ENCODE data around the gene DGKG.

The DGKG gene

GRCh38 chr3:186171521-186171920 lies 190.5 kb downstream of the DGKG start:
- no peak for DNase-seq (ENCODE audit: low read depth)

GRCh38 chr3:186170516-186170915 lies 191.5 kb downstream of the DGKG start:
- DNase-seq (ENCODE audit: low read depth) = no peak

DNA sequence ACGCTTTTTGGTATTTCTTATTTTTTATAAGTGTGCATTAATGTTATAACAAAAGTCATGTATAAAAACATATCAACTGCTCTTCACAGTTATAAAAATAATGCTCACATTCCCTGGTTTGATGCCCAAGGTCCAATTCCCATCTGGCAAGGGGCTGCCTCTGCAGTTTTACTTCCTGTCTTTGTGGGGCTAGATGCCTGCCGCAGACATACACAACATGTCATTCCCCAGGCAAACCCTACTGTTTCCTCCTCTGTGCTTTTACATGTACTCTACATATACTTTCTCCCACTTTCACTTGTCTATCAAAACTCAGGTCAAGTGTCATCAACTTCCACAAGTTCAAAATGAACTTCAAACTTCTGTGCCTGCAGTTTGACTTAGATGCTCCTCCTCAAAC lies 192.7 kb downstream of the DGKG start:
- no peak for DNase-seq (ENCODE audit: low read depth)

DNA sequence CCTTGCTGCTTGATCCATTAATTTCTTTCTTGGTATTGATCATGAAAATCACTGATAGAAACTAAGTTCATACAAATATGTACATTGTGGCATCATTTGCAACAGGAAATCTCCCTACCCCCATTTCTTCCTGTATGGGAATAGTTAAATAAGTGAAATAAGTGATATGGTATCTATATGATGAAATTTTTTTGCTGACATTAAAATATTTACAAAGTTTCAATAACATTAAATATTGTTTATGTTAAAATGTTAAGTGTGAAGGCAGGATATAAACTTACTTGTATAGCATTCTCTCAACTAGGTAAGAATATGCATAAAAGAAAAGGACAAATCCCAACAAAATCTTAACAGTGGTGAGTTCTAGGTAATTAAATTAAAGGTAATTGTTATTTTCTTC lies 193.1 kb downstream of the DGKG start:
- no peak for DNase-seq (ENCODE audit: low read depth)

GRCh38 chr3:186167646-186168395 lies 194.2 kb downstream of the DGKG start:
- no peak for DNase-seq (ENCODE audit: low read depth)

DNA sequence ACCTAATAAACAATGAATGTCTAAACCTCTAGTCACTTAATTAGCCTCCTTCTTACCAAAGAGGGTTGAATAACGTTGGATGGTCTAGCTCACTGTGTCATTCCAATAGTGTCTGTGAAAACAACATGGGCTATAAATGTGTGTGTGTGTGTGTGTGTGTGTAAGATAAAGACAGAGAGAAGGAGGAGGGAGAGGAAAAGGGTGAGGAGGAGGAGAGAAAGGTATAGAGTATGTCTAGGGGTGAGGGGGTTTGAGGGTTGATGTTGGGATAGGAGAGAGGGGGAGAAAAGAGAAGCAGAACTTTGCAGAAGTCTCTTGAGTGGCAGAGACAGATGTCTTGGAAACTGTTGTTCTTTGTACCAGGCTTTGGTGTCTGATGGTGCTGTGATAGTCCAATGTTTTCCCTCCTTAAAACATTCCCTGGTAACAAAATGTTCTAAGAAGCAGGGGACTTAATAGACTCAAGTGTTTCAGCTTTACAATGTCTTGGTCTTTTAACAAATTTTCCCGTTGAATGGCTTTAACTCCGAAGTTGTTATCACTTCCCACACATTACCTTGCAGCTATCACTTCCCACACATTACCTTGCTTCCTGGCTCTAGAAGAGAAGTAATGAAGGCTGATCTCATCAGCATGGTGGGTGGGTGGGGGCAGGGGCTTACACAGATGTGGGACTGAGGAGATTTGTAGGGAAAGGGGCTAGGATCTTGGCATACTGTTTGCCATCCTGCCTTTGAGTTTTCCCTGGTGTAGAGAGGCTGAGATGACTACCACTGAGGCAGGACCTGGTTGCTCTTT lies 195.3 kb downstream of the DGKG start:
- DNase-seq (ENCODE audit: low read depth) = no peak

GRCh38 chr3:186166036-186166435 lies 196.0 kb downstream of the DGKG start:
- DNase-seq (ENCODE audit: low read depth) = no peak

GRCh38 chr3:186165331-186165730 lies 196.7 kb downstream of the DGKG start:
- DNase-seq (ENCODE audit: low read depth) = no peak

DNA sequence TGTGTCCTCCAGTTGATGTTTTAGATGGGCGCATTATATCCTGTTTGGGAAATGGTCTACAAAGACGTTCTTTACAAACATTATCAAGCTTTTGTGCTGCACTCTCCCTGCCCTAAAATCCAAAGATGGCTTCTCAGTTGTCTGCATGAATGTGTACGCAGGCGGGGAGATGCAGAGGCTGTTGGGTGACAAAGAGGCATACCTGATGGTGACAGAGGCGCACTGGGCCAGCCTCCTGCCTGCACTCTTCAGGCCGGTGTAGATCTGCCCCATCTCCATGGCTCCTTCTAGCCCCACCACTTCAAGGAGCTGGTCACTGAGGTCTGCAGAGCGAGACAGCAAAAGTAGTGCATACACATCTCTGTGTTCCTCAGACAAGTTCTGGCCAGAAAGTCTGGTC lies 197.3 kb downstream of the DGKG start:
- DNase-seq (ENCODE audit: low read depth) = no peak

DNA sequence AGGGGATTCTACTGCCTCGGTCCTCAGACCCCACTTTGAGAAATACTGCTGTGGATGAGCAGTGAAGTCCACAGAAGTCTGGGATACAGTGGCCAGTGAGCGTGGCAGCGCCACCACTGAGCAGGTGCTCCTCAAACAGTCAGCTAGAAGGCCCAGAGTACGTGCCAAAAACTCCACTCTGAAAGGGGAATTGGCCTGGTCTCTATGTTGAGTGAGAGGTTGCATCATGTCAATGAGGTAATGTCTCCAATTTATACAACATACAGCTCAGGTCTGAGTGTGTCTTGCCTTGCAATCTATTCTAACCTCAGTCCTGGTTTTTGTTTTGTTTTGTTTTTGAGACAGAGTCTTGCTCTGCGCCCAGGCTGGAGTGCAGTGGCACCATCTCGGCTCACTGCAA lies 199.8 kb downstream of the DGKG start:
- DNase-seq (ENCODE audit: low read depth) = no peak

DNA sequence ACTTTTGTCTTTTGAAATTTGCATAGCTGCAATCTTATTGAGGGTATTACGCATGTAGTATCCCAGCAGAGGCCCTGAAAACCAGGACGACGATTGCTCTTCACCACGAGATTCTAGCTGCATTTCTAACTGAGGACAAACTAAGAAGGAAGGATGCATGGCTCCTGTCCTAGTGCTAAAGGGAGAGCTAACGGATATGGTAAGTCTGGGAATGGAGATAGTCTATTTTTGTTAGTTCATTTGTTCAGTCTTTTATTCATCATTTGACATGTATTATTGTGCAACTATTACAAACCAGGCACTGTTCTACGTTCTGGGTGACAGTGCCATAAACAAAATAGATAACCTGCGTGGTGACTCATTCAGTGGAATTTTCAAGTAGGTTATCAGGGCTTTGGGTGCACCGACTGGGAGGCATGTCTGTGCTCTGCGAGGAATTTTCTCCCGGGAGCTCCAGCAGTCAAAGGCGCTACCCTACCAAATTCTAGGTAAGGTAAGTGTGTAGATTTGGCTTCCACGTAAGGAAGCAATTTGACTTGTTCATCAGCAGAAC lies 201.3 kb downstream of the DGKG start:
- no peak for DNase-seq (ENCODE audit: low read depth)

DNA sequence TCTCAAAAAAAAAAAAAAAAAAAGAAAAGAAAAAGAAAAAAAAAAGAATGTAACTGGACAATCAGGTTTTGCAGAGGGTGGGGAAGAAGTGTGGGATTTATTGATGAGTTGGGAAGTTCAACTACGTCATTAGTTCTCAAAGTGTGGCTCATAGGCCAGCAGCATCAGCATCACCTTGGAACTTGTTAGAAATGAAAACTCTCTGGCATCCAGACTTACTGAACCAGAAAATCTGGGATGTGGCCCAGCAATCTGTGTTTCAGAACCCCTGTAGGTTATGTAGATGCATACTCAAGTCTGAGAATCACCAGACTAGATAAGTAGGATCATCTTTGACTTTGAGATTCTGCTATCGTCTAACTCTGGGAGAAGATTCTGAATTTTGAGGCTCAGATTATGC lies 207.4 kb downstream of the DGKG start:
- DNase-seq (ENCODE audit: low read depth) = no peak

DNA sequence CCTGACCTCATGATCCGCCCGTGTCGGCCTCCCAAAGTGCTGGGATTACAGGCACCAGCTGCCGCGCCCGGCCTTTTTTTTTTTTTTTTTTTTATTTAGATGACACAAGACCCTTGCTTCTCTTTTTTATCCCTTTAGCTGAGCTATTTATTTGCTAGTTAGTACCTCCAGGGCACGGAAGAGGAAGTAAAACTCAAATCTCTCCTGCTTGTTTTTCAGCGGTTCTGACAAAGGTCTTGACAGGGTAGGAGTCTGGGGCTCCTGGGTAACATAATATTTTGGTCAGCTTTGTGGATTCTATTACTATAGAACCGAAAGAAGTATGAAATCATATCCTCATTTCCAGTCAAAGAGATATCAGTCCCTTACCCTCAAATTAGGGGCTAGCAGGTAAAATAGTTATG lies 209.1 kb downstream of the DGKG start:
- DNase-seq (ENCODE audit: low read depth) = no peak

GRCh38 chr3:186152361-186152798 lies 209.7 kb downstream of the DGKG start:
- no peak for DNase-seq (ENCODE audit: low read depth)

- DNase-seq (ENCODE audit: low read depth) = no peak
Observed at GRCh38 chr3:186151077-186151971, 210.7 kb downstream of the DGKG start.

DNA sequence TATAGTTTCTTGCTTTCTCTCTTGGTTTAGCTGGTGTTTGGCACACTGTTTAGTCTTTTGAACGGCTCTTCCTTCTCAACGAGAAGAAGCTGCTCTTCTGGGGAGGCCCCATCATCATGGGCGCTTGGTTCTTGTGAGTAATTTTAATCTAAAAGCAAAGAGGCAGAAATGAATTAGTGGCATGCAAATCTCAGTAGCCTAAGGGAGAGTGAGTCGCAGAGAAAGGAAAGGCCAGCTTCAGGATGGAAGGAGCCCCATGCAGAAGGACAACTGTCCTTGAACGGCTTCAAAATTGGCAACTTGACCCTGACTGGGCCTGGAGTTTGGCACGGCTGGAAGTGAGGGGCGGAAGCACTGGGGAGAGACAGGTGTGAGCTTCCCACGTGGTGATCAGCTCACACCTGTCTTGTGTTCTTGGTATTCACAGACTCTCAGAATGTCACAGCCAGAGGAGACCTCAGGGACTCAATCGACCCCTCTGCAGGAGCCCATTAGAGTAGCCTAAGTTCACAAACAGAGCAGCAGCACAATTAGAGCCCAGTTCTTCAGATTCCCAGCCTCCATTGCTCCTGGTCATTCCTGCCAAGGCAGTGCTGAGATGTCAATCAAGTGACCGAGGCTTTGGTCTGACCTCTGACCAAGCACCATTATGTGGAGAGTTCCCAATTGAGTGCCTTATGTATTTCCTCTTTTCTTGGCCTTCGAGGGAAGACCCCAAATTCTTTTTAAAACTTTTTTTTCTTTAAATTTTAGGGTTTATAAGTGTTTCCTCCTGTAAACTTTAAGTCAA lies 211.8 kb downstream of the DGKG start:
- DNase-seq (ENCODE audit: low read depth) = no peak

GRCh38 chr3:186149319-186149960 lies 212.6 kb downstream of the DGKG start:
- no peak for DNase-seq (ENCODE audit: low read depth)

DNA sequence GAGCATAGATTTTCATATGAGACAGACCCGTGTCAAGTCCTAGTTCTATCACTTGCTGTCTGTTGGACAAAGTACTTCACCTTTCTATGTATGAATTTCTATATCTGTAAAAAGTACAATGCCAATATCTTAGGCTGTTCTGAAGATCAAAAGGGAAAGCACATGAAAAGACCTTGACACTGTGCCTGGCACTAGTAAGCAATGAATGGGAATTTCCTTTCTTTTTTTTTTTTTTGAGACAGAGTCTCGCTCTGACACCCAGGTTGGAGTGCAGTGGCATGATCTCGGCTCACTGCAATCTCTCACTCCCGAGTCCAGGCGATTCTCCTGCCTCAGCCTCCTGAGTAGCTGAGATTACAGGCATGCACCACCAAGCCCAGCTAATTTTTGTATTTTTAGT lies 217.8 kb downstream of the DGKG start:
- DNase-seq (ENCODE audit: low read depth) = no peak

DNA sequence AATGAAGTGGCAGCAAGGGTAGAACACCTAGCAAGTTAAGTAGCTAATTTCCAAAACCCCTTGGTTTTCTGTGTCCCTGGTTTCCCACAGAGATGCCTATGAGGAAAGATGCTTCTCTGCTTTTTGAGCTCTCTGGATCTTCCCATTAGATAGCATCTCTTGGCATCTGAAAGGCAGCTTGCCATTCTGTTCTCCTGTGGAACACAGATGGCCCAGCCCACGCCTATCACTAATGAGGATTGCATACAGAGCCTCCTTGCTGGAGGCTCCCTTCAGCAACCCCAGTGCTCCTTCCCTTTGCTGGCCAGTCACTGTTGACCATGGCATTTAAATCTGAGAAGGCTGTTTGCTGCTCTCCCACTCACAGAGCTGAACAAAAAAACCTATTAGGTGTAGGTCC lies 218.8 kb downstream of the DGKG start:
- DNase-seq (ENCODE audit: low read depth) = no peak

DNA sequence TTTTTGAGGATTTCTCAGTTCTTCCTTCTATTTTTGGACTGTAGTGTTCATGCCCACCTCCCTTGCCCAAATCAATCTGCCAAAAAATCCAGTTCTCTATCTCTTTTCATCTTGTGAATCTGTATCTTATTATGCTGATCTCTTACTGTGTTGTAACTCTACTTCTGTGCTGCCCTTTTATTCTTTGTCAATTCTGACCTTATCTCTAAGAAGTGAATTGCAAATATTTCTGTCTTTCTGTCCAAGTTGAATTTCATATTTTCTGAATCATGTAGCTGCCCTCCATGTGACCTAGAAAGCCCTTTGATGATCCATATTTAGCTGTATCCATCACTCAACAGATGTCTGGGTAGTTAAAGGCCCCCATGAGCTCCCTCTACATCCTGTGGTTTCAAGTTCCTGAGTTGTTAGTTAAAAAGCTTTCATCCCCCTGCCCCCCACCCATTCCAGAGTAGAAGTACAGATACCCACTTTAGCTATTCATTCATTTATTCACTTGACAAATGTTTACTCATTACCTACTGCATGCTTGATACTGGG lies 219.6 kb downstream of the DGKG start:
- DNase-seq (ENCODE audit: low read depth) = no peak

- no peak for DNase-seq (ENCODE audit: low read depth)
Observed at GRCh38 chr3:186141790-186142189, 220.2 kb downstream of the DGKG start.

All from stimulated activated CD8-positive, alpha-beta memory T cell treated with anti-CD3 and anti-CD28 coated beads, Interleukin-7, amount 100 ng/mL, for 24 hours (primary cell).